Panc1 (cell line): ENCODE data around the gene BACH2. TPM values are rescaled to one million over a fixed set of nuclear protein-coding genes. Genes with fewer than 3 reads are reported as not detected.

Source experiments
- ATAC-seq: fragments of 200-7000 bp; cut with Tn5 transposase; 2 replicates; pipeline ENCODE4 v1.9.1; 2020; ENCODE audit warnings: mild to moderate bottlenecking, moderate library complexity
- BruUV-seq: library from RNA; stranded (reverse); fragments of 400-500 nt; replicated peaks from 2 replicates; lab custom pipeline; 2021; lab: Mats Ljungman, UMichigan
- CTCF ChIA-PET: fragments of 300-600 bp; sonication (Branson Sonifier 250); formaldehyde crosslinking; loops from one replicate; lab custom pipeline; 2022; ENCODE audit warnings: antibody characterized with exemption; lab: Charles Lee
- POLR2A ChIA-PET: fragments of 300-600 bp; sonication (Branson Sonifier 250); formaldehyde crosslinking; loops from one replicate; lab custom pipeline; 2022; ENCODE audit warnings: antibody characterized with exemption; lab: Charles Lee
- DNase-seq: peaks from one replicate; pipeline ENCODE4 v3.0.0-alpha.2; 2010; ENCODE audit warnings: low read depth, low spot score
- H3K27ac ChIP-seq: 2 replicates; pipeline ENCODE4 v1.5.1; 2011; ENCODE audit warnings: mild to moderate bottlenecking, low read length, inconsistent platforms
- H3K27me3 ChIP-seq: fragments of 200-500 bp; sonication (Bioruptor generic); 2 replicates; pipeline ENCODE4 v1.6.0; 2014; ENCODE audit warnings: low read length, inconsistent platforms; ENCODE audit not compliant: control insufficient read depth, insufficient read depth
- H3K36me3 ChIP-seq: fragments of 200-500 bp; sonication (Bioruptor generic); 2 replicates; pipeline ENCODE4 v1.5.1; 2014; ENCODE audit warnings: inconsistent platforms, mild to moderate bottlenecking, low read length, moderate library complexity; ENCODE audit not compliant: control insufficient read depth, insufficient read depth
- H3K4me1 ChIP-seq: 2 replicates; pipeline ENCODE4 v1.5.1; 2011; ENCODE audit warnings: inconsistent platforms, mild to moderate bottlenecking, low read length, moderate library complexity; ENCODE audit not compliant: control insufficient read depth, insufficient read depth
- H3K4me3 ChIP-seq, 2 experiments: 2 replicates each; pipeline ENCODE4 v1.5.1; 2011 to 2012; ENCODE audit warnings: low read depth in 2 of 2, low read length in 2 of 2, mild to moderate bottlenecking in 2 of 2, inconsistent platforms in 1 of 2, moderate library complexity in 1 of 2
- H3K9me3 ChIP-seq: fragments of 200-500 bp; sonication (Bioruptor generic); 2 replicates; pipeline ENCODE4 v1.5.1; 2014; ENCODE audit warnings: low read depth, mild to moderate bottlenecking, inconsistent platforms, low read length, moderate library complexity; ENCODE audit not compliant: control insufficient read depth, insufficient read depth
- POLR2AphosphoS5 ChIP-seq: IDR thresholded peaks from 2 replicates; pipeline ENCODE4 v1.6.1; 2012; ENCODE audit warnings: mild to moderate bottlenecking, low read depth, low read length, moderate library complexity
- SIN3A ChIP-seq: IDR thresholded peaks from 2 replicates; pipeline ENCODE4 v1.6.1; 2012; ENCODE audit warnings: low read depth, mild to moderate bottlenecking, low read length, moderate library complexity, borderline replicate concordance; ENCODE audit not compliant: insufficient read depth
- TCF7L2 ChIP-seq: IDR thresholded peaks from 2 replicates; pipeline ENCODE4 v1.6.1; 2011; ENCODE audit warnings: mild to moderate bottlenecking, low read depth, low read length, inconsistent platforms
- in situ Hi-C: cut with HindIII; loops from 2 replicates; pipeline ENCODE4 v1.10.0; 2016; ENCODE audit warnings: low sequenced_read_pairs, low pct_unique_long_range_greater_than_20kb
- intact Hi-C: fragments of 100-400 bp; cut with micrococcal nuclease; formaldehyde crosslinking; loops from one replicate; pipeline ENCODE4 v1.10.0; 2022; ENCODE audit not compliant: unreplicated experiment
- total RNA-seq: library from RNA; stranded (reverse); gene quantifications from one replicate; pipeline ENCODE4 v1.2.1, GENCODE V29; 2021; ENCODE audit not compliant: unreplicated experiment
- TF ChIP-seq, protein P1 (sequence below): fragments of 450-650 bp; IDR thresholded peaks from 2 replicates; pipeline ENCODE4 v1.5.1; 2017; ENCODE audit warnings: mild to moderate bottlenecking
- TF ChIP-seq, protein P2 (sequence below), 2 experiments: IDR thresholded peaks; 2 replicates each; pipeline ENCODE4 v1.6.1; 2011 to 2012; ENCODE audit warnings: low read depth in 2 of 2, control low read depth in 1 of 2, low read length in 1 of 2, mild to moderate bottlenecking in 1 of 2, moderate library complexity in 1 of 2; ENCODE audit not compliant: insufficient read depth in 1 of 2

The BACH2 gene
- total RNA-seq, 1 experiment from 2014 or later: 1.6 TPM

DNA sequence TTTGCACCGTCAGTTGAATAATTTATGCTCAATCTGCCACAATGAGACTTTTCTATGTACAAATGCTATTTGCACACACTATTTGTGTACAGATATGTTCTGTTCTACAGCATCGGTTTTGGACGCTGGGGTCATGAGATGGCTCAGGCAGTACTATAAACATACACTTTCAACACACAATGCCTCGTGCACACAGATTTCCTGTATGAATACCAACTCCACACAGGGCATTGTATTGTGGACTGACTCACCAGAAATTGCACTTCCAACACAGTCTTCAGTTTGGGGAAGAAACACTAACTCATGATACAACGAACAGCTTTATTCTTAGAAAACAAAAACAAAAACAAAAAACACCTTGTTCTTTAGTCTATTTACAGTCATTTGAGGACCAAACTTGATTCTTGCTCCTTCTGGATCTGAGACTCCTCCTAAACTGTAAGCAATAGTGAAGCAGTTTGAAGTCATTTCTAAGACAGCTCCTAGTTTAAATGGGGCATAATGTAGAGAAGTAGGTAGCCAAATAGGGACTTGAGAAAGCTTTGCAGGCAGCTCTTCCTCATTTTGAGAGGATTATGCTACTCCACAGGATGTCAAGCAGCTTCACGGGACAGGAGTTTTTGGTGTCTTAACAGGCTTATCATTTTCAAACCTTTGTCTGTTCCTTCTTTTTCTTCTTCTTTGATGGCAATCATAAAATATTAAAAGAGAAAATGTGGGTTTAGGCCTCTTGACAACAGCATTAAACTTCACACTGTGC is 368.7 kb downstream of the BACH2 start:
- CTCF ChIA-PET: no interaction called here

DNA sequence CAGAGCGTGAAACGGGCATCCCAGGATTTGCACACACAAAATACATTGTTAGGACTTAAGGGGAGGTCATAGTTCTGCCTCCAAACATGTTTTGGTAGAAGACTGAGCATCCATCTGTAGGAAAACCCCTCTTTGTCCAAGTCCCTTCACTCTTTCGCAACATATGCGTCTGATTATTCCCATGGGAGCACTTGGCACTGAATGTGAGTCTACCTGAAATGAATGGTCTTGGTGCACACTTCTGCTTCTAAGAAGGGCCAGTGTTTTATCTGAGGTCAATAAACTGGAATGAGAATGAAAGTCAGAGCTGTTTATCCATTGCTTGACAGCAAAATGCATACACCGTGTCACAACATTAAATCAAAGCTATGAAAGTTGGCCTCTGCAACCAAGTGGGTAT is 369.4 kb downstream of the BACH2 start:
- no peak overlapping the region for H3K4me3 ChIP-seq
- in situ Hi-C loops: no loop called here
- H3K36me3 ChIP-seq: no peaks in the 10 kb centered on the region
- no peaks in the 10 kb centered on the region for H3K4me1 ChIP-seq
- intact Hi-C loops: no loop called here
- H3K27me3 ChIP-seq: no peaks in the 10 kb centered on the region
- BruUV-seq: no TSS peak
- H3K9me3 ChIP-seq: no peaks in the 10 kb centered on the region
- ATAC-seq (no peak), DNase-seq (no peak)
- ChIA-PET POLR2A (no interaction called here), CTCF (no interaction called here)
- TF ChIP-seq, protein P1, sequence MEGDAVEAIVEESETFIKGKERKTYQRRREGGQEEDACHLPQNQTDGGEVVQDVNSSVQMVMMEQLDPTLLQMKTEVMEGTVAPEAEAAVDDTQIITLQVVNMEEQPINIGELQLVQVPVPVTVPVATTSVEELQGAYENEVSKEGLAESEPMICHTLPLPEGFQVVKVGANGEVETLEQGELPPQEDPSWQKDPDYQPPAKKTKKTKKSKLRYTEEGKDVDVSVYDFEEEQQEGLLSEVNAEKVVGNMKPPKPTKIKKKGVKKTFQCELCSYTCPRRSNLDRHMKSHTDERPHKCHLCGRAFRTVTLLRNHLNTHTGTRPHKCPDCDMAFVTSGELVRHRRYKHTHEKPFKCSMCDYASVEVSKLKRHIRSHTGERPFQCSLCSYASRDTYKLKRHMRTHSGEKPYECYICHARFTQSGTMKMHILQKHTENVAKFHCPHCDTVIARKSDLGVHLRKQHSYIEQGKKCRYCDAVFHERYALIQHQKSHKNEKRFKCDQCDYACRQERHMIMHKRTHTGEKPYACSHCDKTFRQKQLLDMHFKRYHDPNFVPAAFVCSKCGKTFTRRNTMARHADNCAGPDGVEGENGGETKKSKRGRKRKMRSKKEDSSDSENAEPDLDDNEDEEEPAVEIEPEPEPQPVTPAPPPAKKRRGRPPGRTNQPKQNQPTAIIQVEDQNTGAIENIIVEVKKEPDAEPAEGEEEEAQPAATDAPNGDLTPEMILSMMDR: no peak
- TF ChIP-seq POLR2AphosphoS5: no peak
- TF ChIP-seq, protein P2, sequence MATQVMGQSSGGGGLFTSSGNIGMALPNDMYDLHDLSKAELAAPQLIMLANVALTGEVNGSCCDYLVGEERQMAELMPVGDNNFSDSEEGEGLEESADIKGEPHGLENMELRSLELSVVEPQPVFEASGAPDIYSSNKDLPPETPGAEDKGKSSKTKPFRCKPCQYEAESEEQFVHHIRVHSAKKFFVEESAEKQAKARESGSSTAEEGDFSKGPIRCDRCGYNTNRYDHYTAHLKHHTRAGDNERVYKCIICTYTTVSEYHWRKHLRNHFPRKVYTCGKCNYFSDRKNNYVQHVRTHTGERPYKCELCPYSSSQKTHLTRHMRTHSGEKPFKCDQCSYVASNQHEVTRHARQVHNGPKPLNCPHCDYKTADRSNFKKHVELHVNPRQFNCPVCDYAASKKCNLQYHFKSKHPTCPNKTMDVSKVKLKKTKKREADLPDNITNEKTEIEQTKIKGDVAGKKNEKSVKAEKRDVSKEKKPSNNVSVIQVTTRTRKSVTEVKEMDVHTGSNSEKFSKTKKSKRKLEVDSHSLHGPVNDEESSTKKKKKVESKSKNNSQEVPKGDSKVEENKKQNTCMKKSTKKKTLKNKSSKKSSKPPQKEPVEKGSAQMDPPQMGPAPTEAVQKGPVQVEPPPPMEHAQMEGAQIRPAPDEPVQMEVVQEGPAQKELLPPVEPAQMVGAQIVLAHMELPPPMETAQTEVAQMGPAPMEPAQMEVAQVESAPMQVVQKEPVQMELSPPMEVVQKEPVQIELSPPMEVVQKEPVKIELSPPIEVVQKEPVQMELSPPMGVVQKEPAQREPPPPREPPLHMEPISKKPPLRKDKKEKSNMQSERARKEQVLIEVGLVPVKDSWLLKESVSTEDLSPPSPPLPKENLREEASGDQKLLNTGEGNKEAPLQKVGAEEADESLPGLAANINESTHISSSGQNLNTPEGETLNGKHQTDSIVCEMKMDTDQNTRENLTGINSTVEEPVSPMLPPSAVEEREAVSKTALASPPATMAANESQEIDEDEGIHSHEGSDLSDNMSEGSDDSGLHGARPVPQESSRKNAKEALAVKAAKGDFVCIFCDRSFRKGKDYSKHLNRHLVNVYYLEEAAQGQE (IDR thresholded peaks at IDR 0.05; ENCODE audit: insufficient read depth in 1 of 2, low read depth in 2 of 2, low read length in 1 of 2): no peak
- no peak for TF ChIP-seq TCF7L2
- TF ChIP-seq SIN3A: no peak
- no peak overlapping the region for H3K27ac ChIP-seq

More for the DNA sequence above, 368.7 kb downstream of the BACH2 start:
- H3K27ac ChIP-seq: no peak overlapping the region
- H3K36me3 ChIP-seq: no peaks in the 10 kb centered on the region
- BruUV-seq: no TSS peak
- intact Hi-C loops: no loop called here
- H3K4me1 ChIP-seq: no peaks in the 10 kb centered on the region
- no peak for DNase-seq
- no peaks in the 10 kb centered on the region for H3K9me3 ChIP-seq
- POLR2A ChIA-PET: no interaction called here
- TF ChIP-seq, protein P1: no peak
- no peak for TF ChIP-seq POLR2AphosphoS5
- no peak for TF ChIP-seq SIN3A
- TF ChIP-seq, protein P2 (IDR thresholded peaks at IDR 0.05; ENCODE audit: insufficient read depth in 1 of 2, low read depth in 2 of 2, low read length in 1 of 2): no peak
- no peak for ATAC-seq
- in situ Hi-C loops: no loop called here
- H3K4me3 ChIP-seq: no peak overlapping the region
- H3K27me3 ChIP-seq: no peaks in the 10 kb centered on the region
